Activated effector memory CD4-positive, alpha-beta T cell treated with anti-CD3 and anti-CD28 coated beads, Interleukin-2, amount 50 U/mL, for 16 hours (primary cell): ENCODE data around the gene CDC16.
A peak's percentile ranks its signal among the peaks of the same experiment; 100 is the strongest.
"Not testable (repeated sequence)": the region's sequence is repeated elsewhere in the genome, so short reads cannot be mapped to it uniquely, and the experiment has no call there.

Experiments
- DNase-seq: peaks from one replicate; pipeline ENCODE4 v3.0.0-alpha.2; 2020

The CDC16 gene

DNA sequence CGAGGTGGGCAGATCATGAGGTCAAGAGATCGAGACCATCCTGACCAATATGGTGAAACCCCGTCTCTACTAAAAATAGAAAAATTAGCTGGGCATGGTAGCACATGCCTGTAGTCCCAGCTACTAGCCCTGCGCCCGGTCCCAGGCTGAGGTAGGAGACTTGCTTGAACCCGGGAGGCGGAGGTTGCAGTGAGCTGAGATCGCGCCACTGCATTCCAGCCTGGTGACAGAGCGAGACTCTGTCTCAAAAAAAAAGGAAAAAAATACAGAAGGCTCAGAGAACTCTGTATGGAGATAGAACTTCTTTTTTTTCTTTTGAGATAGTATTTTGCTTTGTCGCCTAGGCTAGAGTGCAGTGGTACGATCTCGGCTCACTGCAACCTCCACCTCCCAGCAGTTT is 29.6 kb downstream of the CDC16 start:
- not testable (repeated sequence) for DNase-seq

DNA sequence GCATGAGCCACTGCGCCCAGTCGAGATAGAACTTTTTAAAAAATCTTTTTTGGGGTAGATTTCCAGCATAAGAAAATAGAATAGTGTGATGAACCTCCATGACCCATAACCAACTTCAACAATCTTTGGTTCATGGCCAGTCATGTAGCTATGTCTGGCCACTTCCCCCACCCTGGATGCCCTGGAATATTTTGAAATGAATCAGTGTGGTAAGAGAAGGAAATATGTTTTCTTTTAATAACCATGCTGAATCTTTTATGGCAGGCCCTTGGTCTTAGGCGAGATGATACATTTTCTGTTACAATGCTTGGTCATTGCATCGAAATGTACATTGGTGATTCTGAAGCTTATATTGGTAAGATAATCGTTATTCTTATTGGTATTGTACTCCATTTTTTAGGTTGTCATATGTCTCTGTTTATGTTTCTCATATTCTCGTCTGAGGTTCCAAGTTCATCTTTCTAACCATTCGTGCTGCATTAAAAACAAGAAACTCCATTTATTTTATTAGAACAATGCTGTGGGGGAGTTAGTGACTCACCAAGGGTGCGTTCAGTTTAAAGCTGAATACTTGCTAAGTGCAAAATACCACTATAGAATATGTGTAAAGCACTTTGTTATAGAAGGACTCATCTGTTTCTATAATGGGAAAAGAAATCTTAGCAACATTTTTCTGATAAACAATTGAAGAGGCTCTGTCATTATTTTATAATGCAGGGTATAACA is 30.4 kb downstream of the CDC16 start:
- no peak for DNase-seq

DNA sequence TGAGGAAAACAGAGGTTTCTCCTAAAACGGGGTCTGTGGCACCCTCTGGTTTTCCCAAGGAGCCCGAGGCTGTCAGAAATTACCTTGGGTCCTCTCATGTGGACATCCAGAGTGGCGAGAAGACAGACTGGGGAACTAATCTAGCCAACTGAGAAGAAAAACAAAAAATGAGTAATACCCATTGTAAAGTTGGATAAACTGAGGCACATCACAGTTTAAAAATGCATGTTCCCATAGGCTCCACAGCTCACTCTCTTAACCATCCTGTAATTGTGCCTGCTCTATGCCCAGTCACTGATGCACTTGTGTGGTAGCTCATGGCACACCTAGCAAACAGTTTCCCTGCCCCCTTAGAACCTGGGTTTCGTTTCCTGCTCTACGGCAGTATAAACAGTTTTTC is 31.5 kb downstream of the CDC16 start:
- DNase-seq = no peak

DNA sequence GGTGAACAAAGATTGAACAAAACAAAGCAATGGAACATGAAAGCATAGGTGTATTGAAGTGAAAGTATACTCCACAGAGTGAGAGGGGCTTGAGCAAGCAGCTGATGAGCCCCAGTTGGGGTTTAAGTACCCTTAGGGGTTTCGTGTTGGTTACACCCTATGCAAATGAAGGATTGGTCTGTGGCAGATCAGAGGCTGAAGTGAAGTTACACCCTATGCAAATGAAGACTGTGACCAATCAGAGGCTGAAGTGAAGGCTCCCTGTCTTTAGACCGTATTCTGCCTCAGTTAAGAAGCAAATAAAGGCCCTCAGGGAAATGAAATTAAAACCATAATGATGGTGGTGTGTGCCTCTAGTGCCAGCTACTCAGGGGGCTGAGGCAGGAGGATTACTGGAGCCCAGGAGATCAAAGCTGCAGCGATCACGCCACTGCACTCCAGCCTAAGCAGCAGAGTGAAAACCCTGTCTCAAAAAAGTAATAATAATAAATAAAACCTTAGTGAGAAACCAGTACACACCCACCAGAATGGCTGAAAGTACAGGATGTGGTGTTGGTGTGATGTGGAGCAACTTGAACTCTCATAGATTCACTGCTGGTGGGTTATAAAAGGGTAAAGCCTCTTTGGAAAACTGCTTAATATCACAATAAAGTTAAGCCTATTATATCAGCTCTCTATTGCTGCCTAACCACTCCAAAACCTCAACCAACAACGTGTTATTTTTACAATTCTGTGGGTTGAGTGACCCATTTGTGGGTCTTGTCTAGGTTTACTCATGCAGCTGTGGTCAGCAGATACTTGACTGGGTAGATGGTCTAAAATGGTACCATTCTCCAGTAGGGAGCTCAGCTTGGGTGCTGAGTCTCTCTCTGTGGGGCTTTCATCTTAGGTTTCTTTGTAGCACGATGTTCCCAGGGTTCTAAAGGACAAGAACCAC is 33.9 kb downstream of the CDC16 start:
- DNase-seq = no peak

DNA sequence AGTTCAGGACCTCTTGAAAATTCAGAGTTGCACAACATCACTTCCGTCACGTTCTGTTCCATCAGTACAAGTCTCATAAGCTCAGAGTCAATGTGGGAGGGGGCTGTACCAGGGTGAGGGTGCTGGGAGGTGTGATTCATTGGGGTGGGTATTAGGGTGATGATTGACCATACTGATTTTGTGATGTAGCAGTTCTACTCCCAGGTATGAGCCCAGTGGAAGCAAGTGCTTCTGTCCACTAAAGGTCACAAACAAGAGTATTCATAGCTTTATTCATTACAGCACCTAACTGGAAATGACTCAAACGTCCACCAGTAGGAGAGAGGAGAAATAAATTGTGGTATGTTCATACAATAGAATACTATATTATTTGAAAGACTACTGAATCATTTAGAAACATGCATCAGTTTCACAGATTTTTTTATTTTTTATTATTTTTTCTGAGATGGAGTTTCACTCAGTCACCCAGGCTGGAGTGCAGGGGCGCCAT is 34.6 kb downstream of the CDC16 start:
- DNase-seq = no peak

DNA sequence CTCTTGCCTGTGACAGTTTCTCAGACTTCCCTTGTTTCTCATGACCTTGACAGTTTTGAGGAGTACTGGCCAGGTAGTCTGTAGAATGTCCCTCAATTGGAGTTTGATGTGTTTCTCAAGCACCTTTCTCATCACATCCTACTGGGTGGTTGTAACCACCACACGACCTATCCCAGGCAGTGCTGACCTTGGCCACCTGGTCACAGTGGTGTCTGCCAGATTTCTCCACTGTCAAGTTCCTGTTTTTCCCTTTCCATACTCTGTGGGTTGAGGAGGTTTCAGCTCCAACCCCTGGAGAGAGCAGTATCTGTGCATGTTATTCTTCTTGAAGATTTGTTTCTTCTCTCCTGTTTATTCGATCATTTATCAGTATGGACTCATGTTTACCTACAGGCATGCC is 38.3 kb downstream of the CDC16 start:
- DNase-seq = no peak

DNA sequence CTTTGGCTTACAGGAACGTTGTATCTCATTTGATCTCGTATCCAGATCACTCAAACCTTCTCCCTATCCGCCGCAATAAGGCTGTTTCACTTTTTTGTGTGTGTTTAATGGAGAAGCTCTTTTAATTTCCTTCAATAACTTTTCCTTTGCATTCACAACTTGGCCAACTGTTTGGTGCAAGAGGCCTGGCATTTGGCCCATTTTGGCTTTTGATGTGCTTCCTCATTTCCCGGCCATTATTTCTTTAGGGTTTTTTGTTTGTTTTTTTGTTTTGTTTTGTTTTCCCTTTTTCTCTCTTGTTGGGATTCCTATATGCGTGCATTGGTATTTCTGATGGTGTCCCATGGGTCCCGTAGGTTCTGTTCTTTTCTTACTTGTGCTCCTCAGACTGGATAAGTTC is 40.6 kb downstream of the CDC16 start:
- no peak for DNase-seq

DNA sequence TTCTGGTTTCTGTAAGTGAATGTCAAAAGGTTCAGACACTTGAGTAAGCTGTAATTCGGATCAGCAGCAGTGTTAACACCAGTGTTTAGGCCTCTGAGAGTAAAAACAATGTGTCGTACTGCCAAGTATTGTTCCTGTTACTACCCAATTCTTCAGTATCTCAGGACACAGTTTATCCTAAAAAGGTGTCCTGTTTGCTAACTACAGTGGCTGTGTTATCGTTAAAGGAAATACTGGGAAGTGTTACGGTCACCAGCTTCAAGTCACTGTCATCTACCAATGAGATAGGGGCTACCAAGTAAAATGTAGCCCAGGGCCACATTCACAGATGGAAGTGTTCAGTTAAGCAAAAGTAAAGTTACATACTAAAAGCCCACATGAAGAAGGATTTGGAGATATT is 44.4 kb downstream of the CDC16 start:
- DNase-seq = no peak

DNA sequence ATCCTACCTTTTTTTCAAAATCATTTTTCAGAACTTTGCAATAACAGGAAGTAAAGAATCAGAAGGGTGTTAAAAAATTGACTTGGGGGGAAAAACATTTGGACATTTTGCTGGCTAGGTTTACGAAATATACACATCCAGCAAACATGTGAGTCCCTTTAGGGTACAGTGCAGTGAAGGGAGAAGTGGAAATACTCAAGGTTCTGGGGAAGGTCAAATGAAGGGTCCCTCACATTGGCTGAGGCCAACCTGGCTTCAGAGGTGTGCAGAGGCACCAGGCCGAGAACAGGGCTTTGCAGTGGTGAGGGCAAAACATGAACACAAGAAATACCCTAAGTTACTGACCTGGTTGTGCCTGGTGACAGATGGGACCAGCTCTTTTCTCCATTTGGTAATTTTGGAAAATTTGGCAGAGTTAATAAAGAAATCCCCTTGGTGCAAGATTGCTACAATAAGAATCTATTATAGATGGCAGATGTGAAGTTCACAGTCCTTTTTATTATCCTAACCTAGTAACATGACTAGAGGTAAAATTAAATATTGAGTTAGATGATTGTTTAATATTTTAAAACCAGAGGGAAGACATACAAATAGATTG is 45.2 kb downstream of the CDC16 start:
- DNase-seq = peak; percentile 63

DNA sequence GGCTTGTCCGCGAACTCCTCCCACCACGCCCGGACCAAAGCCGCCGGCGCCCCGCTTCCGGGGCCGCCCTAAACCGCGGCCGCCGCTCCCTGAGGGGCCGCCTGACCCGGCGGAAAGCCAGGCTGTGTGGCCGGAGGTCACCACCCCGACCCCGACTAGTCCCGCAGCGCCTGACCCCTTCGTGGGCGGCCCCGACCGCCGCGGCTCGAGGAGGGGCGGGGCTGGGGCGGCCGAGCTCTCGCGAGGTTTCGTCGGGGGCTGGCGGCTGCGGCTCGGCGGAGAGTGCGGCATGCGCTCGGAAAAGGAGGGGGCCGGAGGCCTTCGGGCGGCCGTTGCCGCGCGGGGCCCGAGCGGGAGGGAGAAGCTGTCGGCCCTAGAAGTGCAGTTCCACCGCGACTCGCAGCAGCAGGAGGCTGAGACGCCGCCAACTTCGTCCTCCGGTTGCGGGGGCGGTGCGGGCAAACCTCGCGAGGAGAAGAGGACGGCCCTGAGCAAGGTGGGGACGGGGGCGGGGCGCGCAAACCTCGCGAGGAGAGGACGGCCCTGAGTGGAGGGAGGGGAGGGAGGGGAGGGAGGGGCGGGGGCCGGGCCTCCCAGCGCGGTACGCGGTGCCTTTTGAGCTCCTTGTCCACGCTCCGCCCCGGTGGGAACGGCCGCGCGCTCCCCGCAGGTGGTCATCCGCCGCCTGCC is 46.8 kb downstream of the CDC16 start, which contains the start of gene UPF3A:
TSS of gene UPF3A (plus strand) at position 251 of the 690 bp plus-strand sequence. CDS start at position 290, 39 bp downstream.
- DNase-seq = peak; percentile 95

DNA sequence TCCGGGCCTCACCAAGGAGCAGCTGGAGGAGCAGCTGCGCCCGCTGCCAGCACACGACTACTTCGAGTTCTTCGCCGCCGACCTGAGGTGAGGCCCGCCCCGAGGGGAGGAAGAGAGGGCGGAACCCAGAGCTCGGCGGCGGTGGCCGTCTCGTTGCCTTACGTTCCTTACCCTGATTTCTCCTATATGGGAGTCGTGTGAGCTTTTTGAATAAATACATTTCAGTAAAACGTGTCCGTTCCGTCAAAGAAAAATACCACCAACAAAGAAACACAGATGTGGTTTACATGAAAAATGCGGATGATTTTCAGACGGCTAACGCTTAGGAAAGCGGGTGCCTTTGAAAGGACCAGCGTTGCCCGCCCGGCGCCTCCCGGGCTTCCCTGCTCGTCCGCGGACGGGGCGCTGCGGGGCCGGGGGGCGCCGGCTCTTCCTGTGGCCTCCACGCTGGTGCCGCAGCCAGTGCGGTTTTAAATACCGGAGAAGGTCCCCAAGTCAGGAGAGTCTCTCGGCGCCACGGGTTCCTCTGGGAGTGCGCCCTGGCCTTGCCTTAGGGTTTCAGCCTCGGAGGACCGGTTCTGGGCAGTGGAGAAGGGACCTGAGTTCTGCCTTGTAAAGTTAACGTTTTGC is 47.5 kb downstream of the CDC16 start:
- DNase-seq = peak; percentile 78

DNA sequence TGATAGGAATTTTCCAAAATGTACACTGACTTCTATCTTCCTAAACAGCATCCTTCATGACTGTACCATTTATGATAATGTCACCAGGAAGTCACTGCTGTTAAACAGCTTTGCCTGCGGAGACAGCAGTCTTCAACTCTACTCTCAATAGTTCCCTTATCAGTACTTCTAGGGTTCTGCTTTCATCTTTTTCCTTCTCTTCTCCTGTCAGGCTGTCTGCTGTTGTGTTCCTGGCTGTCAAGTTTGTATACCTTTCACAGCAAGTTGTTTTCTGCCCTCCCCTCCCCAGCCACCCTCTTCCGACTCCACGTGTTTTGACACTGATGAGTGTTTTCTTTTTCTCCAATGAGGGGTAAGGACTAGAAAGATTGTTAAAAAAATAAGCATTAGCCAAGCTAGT is 48.9 kb downstream of the CDC16 start:
- DNase-seq = peak; percentile 14

DNA sequence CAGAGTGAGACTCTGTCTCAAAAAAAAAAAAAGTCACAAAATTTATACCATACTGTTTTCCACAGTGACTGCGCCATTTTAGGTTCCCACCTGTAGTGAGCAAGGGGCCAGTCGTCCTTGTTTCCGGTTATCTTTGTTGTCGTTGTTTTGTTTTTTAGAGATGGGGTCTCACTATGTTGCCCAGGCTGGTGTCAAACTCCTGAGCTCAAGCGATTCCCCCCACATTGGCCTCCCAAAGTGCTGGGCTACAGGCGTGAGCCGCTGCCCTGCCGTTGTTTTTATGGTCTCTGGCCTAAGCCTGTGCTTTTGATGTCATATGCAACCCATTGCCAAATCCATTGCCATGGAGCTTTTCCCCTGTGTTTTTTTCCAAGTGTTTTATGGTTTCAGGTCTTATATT is 50.0 kb downstream of the CDC16 start:
- DNase-seq = peak; percentile 43

DNA sequence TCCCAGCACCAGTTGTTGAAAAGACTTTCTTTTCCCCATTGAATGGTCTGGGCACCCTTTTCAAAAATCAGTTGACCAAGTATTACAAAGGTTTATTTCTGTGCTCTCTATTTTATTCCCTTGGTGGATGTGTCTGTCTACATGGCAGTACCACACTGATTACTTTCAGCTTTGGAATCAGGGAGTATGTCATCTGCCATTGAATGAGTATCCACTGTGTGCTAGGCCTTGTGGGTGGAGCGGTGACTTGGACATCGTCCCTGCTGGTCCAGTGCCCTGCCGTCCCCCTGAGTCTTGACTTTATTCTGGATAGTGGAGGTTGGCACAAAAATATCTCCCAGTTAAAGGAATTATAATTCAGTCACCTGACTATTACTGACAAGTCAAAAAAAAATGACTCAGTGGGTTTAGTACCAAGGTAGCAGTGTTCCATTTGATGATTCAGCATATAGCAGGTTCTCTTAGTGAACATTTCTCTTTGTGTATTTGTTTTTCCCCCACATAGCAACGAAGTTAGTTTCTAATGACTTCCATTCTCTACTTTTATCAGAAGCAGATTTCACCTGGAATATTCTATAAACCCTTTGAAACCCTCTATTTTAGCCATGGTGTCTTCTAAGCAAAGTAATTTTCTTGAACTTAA is 50.6 kb downstream of the CDC16 start:
- peak; percentile 21 for DNase-seq

DNA sequence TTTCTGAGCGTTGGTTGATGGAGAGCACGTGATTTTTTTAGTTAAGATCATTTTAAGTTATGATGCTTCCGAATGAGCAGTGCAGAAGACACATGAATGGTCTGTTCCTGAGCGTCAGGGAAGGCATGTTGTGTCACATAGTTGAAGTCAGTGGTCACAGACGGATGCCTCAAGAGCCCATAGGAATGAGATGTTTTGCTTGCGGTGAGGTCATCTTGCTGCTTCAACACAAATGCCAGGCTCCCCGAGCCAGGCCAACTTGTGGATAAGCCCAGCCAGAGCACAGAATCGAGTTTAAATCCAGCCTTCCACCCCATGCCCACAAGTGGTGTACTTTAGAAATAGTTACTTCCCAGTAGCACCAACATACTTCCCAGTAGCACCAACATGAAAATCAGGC is 52.1 kb downstream of the CDC16 start:
- peak; percentile 37 for DNase-seq

DNA sequence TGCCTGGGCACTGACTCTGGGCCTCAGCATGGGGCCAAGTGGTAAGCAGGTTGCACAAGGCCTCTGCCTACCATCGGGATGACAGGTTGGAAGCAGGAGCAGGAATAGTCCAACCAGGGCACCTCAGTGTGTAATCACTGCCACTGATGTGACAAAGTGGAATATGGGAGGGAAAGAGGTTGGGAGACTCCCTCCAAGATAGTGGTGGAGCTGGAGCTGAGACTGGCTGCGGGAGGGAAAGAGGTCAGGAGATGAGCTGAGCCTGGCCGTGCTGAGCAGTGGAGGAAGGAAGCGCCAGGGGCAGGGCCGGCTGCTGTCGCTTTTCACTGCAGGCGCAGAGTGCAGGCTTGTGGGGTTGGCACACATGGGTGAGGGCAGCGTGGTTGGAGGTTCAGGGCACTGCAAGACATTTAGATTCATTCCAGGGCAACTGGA is 53.5 kb downstream of the CDC16 start:
- peak; percentile 55 for DNase-seq

DNA sequence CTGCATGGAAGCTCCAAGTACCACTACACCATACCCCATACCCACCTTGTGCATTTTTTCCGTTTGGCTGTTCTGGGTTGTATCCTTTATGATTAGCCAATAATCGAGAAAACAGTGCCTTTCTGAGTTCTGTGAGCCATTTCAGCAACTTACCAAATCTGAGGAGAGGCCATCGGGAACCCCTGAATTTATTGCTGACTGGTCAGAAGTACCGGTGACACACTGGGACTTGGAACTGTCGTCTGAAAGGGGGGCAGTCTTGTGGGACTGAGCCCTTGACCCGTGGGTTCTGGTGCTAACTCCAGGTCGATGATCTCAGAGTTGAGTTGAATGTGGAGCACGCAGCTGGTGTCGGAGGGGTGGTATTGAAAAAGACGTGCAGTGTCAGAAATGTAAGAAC is 61.8 kb downstream of the CDC16 start:
- peak; percentile 42 for DNase-seq

DNA sequence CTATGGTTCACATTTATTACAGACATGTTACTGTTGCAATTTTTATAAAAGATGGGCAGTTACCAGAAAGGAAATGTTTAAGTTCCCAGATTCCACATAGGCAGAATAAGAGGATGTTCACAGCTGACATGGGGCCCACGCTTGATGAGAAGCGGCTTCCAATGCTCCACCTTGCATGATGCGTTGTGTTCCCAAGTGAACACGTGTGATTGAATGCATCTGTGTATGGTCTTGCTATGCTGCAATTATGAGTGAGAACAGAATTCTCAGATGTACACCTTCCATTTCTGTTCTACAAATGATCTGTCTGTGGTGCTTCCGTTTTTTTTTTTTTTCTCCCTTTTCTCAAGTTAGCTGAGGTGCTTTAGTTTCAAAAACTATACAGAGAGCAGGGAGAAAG is 62.2 kb downstream of the CDC16 start:
- no peak for DNase-seq

DNA sequence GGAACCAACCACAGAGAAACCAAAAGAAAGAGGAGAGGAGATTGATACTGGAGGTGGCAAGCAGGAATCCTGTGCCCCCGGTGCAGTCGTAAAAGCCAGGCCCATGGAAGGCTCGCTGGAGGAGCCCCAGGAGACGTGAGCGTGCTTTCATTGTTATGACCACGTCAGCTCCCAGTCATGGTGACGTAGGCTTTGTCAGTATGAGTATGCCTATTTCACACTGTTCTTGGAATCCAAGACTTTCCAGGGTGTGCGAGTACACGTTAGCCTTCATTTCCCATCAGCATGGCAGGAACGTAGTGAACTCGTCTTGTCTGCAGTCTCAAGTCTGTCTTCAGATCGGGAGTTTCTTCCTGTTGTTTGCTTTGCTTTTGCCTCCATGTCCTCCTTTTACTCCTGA is 64.2 kb downstream of the CDC16 start:
- peak; percentile 39 for DNase-seq

DNA sequence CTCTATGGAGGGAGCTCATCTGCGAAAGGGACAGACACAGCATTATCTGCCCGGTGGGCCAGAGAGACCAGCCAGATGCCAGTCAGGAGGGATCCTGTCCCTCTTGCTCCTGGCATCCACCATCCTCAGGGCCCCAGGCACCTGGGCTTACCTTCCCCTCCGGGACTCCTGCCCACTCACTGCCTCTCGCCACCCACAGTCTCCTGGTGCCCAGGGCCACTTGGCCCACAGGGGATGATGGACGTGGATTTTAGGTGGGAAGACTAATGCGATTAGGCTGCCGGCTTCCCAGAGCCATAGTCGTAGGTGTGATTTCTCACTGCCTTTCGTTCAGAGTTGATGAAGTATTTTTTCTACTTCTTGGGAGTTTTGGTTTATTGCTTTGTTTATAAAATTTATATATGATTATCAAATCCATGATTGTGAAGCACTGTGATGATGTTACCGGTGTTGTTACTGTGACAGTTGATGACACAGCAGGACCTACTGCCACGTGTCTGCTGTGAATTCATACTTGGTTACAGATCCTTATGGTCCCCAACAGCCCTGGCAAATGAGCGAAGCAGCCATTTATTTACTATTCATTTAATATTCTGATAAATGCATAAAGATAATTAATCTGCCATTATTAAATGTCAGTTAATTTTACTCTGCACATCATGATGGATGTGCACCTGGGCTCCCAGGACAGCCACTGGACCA is 65.1 kb downstream of the CDC16 start:
- peak; percentile 13 for DNase-seq

DNA sequence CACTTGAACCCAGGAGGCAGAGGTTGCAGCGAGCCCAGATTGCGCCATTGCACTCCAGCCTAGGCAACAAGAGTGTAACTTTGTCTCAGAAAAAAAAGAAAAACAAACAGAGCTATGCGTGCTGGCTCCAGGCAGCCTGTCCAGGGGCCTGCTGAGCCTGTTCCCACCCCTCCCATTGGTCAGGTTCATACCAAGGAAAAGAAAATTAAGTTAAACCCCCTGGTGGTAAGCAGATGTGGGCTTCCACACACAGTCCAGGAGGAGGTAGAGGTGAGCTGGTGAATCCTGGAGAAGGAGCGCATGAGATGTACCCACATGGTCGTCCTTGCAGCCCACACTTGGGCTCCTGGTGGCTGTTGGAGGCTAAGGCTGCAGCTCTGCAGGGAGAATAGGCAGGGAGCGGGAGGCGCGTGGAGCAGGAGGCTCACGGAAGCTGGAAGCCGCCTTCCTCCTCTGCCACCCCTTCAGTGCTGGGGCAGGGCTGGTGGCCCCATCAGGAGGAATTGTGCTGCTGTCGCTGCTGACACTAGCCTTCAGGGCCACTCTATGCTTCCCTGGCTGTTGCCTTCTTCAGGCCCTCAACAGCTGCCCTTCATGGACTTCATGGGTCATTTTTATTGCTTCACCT is 69.1 kb downstream of the CDC16 start:
- peak; percentile 44 for DNase-seq
